ENCODE results near the gene CFAP161. TPM values are rescaled to one million over a fixed set of nuclear protein-coding genes. Genes with fewer than 3 reads are reported as not detected.

CFAP161 gene
- total and polyA plus RNA-seq, 4 donors: 0.75 to 0.84 TPM; not detected in 2

GRCh38 chr15:81091889-81092558, 42.0 kb upstream of the CFAP161 start:
- Histone ChIP-seq H3K36me3 (ENCODE audit: control insufficient read depth in 4 of 4, insufficient read depth in 3 of 4, low read depth in 1 of 4, low read length in 3 of 4) (no peaks in the 10 kb centered on the region), H3K4me3 (ENCODE audit: low read depth in 1 of 3, low read length in 3 of 3) (no peak overlapping the region), H3K9me3 (ENCODE audit: control insufficient read depth in 4 of 4, low read length in 3 of 4) (no peaks in the 10 kb centered on the region), H3K27ac (ENCODE audit: low read depth in 1 of 2, low read length in 2 of 2) (no peak overlapping the region), H3K27me3 (ENCODE audit: control insufficient read depth in 4 of 4, insufficient read depth in 4 of 4, low read length in 3 of 4) (no peaks in the 10 kb centered on the region), H3K4me1 (ENCODE audit: control insufficient read depth in 4 of 4, insufficient read depth in 4 of 4, low read length in 3 of 4) (peaks cover 0 to 6% (median 2%) of the 10 kb centered on the region in 4 donors), H3K9ac (ENCODE audit: low read depth in 1 of 2, low read length in 2 of 2) (no peak overlapping the region)
- 71% methylated on average over 13 of the region's 13 CpGs for WGBS
- DNase-seq (ENCODE audit: low spot score): no peak
- TF ChIP-seq NR2F2 (IDR thresholded peaks at IDR 0.05) (peak; percentile 28), HNF4A (conservative IDR thresholded peaks at IDR 0.05) (no peak)

GRCh38 chr15:81092559-81092902, 41.5 kb upstream of the CFAP161 start:
- H3K4me3 ChIP-seq (ENCODE audit: low read depth in 1 of 3, low read length in 3 of 3): no peak overlapping the region
- no peak for DNase-seq (ENCODE audit: low spot score)
- peaks cover 0 to 4% (median 1%) of the 10 kb centered on the region in 4 donors for H3K4me1 ChIP-seq (ENCODE audit: control insufficient read depth in 4 of 4, insufficient read depth in 4 of 4, low read length in 3 of 4)
- no peaks in the 10 kb centered on the region for H3K27me3 ChIP-seq (ENCODE audit: control insufficient read depth in 4 of 4, insufficient read depth in 4 of 4, low read length in 3 of 4)
- WGBS: 71% methylated on average over 5 of the region's 5 CpGs
- no peaks in the 10 kb centered on the region for H3K36me3 ChIP-seq (ENCODE audit: control insufficient read depth in 4 of 4, insufficient read depth in 3 of 4, low read depth in 1 of 4, low read length in 3 of 4)
- H3K9ac ChIP-seq (ENCODE audit: low read depth in 1 of 2, low read length in 2 of 2): no peak overlapping the region
- no peaks in the 10 kb centered on the region for H3K9me3 ChIP-seq (ENCODE audit: control insufficient read depth in 4 of 4, low read length in 3 of 4)
- H3K27ac ChIP-seq (ENCODE audit: low read depth in 1 of 2, low read length in 2 of 2): no peak overlapping the region
- TF ChIP-seq NR2F2 (IDR thresholded peaks at IDR 0.05): no peak

GRCh38 chr15:81093961-81094360, 40.1 kb upstream of the CFAP161 start:
- no peaks in the 10 kb centered on the region for H3K36me3 ChIP-seq (ENCODE audit: control insufficient read depth in 4 of 4, insufficient read depth in 3 of 4, low read depth in 1 of 4, low read length in 3 of 4)
- no peak overlapping the region for H3K9ac ChIP-seq (ENCODE audit: low read depth in 1 of 2, low read length in 2 of 2)
- DNase-seq (ENCODE audit: low spot score): no peak
- no peak overlapping the region for H3K4me3 ChIP-seq (ENCODE audit: low read depth in 1 of 3, low read length in 3 of 3)
- H3K9me3 ChIP-seq (ENCODE audit: control insufficient read depth in 4 of 4, low read length in 3 of 4): no peaks in the 10 kb centered on the region
- 95% methylated on average over 5 of the region's 5 CpGs for WGBS
- TF ChIP-seq CTCF (IDR thresholded peaks at IDR 0.05; ENCODE audit: low read depth, low read length, missing input control) (no peak), MAX (IDR thresholded peaks at IDR 0.05) (no peak), SP1 (IDR thresholded peaks at IDR 0.05) (no peak), EGR1 (IDR thresholded peaks at IDR 0.05; ENCODE audit: low read depth in 2 of 2) (no peak), ZBTB33 (IDR thresholded peaks at IDR 0.05) (no peak), RXRA (IDR thresholded peaks at IDR 0.05) (no peak), TAF1 (conservative IDR thresholded peaks at IDR 0.05) (no peak)
- no peak overlapping the region for H3K27ac ChIP-seq (ENCODE audit: low read depth in 1 of 2, low read length in 2 of 2)
- peaks cover 0 to under 1% (median 0%) of the 10 kb centered on the region in 4 donors for H3K4me1 ChIP-seq (ENCODE audit: control insufficient read depth in 4 of 4, insufficient read depth in 4 of 4, low read length in 3 of 4)
- H3K27me3 ChIP-seq (ENCODE audit: control insufficient read depth in 4 of 4, insufficient read depth in 4 of 4, low read length in 3 of 4): no peaks in the 10 kb centered on the region

Data from liver (tissue), 9 donors.